Type B pancreatic cell (in vitro differentiated cells): Measurements from ENCODE around the gene RC3H2. TPM values are rescaled to one million over a fixed set of nuclear protein-coding genes. Genes with fewer than 3 reads are reported as not detected.
"Not testable (repeated sequence)": the region's sequence is repeated elsewhere in the genome, so short reads cannot be mapped to it uniquely, and the experiment has no call there.

ENCODE experiments used
- DNase-seq: peaks from one replicate; pipeline ENCODE4 v3.0.0; 2021; ENCODE audit warnings: mixed read lengths; ENCODE audit not compliant: unreplicated experiment; ENCODE audit errors: extremely low spot score
- H3K27ac Mint-ChIP-seq: 2 replicates; pipeline ENCODE4 v1.8.0; 2021; ENCODE audit warnings: mild to moderate bottlenecking, mixed read lengths
- H3K27me3 Mint-ChIP-seq: 2 replicates; pipeline ENCODE4 v1.8.0; 2021; ENCODE audit warnings: mixed read lengths
- H3K36me3 Mint-ChIP-seq: 2 replicates; pipeline ENCODE4 v1.8.0; 2021; ENCODE audit warnings: mixed read lengths
- H3K4me1 Mint-ChIP-seq: one replicate; pipeline ENCODE4 v1.8.0; 2021; ENCODE audit warnings: mixed read lengths; ENCODE audit not compliant: unreplicated experiment
- H3K4me3 Mint-ChIP-seq: 2 replicates; pipeline ENCODE4 v1.8.0; 2021; ENCODE audit warnings: mild to moderate bottlenecking, mixed read lengths
- H3K9me3 Mint-ChIP-seq: 2 replicates; pipeline ENCODE4 v1.8.0; 2021; ENCODE audit warnings: mixed read lengths
- total RNA-seq: library from RNA; stranded (reverse); gene quantifications from 2 replicates; pipeline ENCODE4 v1.2.1, GENCODE V29; 2021; ENCODE audit warnings: low replicate concordance
- TF ChIP-seq, protein P1 (sequence below): fragments of 200-600 bp; sonication (generic); conservative IDR thresholded peaks from 2 replicates; pipeline ENCODE4 v1.5.0; 2021; ENCODE audit warnings: antibody characterized with exemption, mild to moderate bottlenecking

RC3H2 gene
- total RNA-seq, 1 donor from 2014 or later, result 57.7 TPM

DNA sequence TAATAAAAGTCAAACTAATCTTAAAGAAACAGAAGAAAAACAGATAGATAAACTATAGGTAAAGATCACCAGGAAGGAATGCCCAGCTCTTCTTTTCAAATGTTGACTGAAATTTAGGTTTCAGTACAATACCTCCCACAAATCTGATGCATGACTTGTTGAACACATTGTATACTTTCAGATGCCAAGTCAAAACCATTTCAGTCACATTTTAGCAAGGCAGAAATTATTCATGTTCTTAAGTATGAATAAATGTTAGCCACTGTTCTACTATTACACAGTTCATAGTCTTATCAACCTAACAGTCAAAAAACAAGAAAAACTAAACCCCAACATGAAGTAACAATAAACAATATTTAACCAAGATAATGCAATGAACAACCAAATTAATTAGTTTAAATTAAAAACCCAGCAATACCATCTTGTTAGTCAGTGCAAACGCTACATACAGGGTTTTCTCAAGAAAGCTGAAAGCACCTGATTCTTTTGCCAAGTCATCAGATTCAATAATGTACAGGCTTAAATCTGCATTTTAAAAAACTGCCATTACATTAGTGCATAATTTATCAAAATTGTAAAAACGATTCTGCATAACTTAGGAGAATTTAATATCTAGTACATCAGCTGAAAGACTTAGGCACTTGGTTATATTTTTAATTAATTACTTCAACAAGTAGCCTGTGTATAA, 56.8 kb downstream of the RC3H2 start:
- Mint-ChIP-seq H3K27me3 (no peaks in the 10 kb centered on the region), H3K4me1 (no peaks in the 10 kb centered on the region), H3K36me3 (peaks cover 33% of the 10 kb centered on the region), H3K9me3 (no peaks in the 10 kb centered on the region), H3K27ac (no peak overlapping the region), H3K4me3 (no peak overlapping the region)
- no peak for DNase-seq
- TF ChIP-seq, protein P1, sequence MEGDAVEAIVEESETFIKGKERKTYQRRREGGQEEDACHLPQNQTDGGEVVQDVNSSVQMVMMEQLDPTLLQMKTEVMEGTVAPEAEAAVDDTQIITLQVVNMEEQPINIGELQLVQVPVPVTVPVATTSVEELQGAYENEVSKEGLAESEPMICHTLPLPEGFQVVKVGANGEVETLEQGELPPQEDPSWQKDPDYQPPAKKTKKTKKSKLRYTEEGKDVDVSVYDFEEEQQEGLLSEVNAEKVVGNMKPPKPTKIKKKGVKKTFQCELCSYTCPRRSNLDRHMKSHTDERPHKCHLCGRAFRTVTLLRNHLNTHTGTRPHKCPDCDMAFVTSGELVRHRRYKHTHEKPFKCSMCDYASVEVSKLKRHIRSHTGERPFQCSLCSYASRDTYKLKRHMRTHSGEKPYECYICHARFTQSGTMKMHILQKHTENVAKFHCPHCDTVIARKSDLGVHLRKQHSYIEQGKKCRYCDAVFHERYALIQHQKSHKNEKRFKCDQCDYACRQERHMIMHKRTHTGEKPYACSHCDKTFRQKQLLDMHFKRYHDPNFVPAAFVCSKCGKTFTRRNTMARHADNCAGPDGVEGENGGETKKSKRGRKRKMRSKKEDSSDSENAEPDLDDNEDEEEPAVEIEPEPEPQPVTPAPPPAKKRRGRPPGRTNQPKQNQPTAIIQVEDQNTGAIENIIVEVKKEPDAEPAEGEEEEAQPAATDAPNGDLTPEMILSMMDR, result no peak

DNA sequence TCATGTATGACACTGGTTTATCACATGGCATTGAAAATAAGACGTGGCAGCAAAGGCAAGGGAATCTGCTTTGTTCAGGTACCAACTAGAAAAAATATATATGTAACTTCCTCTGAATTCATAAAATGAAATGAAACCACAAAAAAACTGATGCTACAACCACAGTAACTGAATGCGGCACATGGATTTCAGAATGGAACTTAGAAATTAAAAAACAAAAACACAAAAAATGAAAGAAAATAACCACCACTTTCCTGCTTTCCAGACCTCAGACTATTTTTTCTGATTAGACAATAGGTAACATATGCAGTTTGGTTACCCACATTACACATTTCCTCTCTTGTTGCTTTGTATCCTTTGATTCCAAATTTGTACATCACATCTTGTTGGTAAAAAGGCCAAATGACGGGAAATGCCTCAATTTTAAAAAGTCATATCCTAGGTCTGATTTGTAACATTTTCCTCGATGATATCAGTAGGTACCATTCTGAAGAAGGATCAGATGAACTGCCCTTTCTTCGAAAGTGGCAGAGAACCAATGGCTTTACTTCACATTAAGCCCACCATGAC, 58.7 kb downstream of the RC3H2 start:
- TF ChIP-seq, protein P1, result no peak
- H3K9me3 Mint-ChIP-seq, result peaks cover 3% of the 10 kb centered on the region
- peaks cover 37% of the 10 kb centered on the region for H3K36me3 Mint-ChIP-seq
- no peak overlapping the region for H3K27ac Mint-ChIP-seq
- H3K27me3 Mint-ChIP-seq, result no peaks in the 10 kb centered on the region
- no peaks in the 10 kb centered on the region for H3K4me1 Mint-ChIP-seq
- H3K4me3 Mint-ChIP-seq, result no peak overlapping the region
- DNase-seq, result no peak

DNA sequence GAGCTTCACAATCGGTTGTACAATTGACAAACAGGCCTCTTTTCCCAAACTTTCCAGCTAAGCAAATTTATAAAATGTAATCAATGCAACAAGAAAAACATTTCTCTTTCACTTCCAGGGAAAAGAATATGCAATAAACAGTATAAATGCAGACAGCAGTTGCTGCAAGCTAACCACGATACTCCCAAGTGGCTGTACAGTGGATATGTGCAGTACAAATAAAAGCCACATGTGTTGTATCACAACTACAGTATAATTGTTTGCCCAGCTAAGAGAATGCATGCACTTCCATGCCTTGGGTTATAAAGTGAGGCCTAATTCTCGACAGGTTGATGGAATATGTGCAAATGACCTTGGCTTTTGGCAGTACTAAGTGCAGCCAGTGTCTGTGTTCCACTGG, 60.0 kb downstream of the RC3H2 start:
- no peak overlapping the region for H3K4me3 Mint-ChIP-seq
- no peaks in the 10 kb centered on the region for H3K27me3 Mint-ChIP-seq
- DNase-seq, result no peak
- TF ChIP-seq, protein P1, result no peak
- H3K36me3 Mint-ChIP-seq, result peaks cover 28% of the 10 kb centered on the region
- H3K4me1 Mint-ChIP-seq, result no peaks in the 10 kb centered on the region
- no peak overlapping the region for H3K27ac Mint-ChIP-seq
- peaks cover 3% of the 10 kb centered on the region for H3K9me3 Mint-ChIP-seq

DNA sequence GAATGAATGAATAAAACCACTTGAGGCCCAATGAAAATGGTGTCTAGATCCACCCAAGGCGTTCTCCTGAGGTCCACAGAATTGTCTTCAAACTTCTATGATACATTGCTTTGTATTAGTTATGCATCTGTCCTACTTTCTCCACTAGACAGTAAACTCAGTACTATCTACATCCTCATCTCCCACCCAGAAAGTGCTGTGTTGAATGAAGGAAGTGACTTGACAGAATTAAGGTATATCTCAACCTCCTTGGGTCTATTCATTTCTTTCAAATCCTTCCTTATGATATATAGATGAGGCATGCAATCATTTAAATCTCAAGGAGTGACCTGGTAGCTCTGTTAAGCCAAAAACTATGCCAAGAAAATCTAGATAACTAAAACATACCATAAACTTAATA, 61.0 kb downstream of the RC3H2 start:
- peaks cover 3% of the 10 kb centered on the region for H3K27me3 Mint-ChIP-seq
- H3K4me3 Mint-ChIP-seq, result no peak overlapping the region
- H3K36me3 Mint-ChIP-seq, result peaks cover 24% of the 10 kb centered on the region
- no peak for DNase-seq
- H3K4me1 Mint-ChIP-seq, result no peaks in the 10 kb centered on the region
- H3K9me3 Mint-ChIP-seq, result peaks cover 10% of the 10 kb centered on the region
- TF ChIP-seq, protein P1, result no peak
- H3K27ac Mint-ChIP-seq, result no peak overlapping the region

DNA sequence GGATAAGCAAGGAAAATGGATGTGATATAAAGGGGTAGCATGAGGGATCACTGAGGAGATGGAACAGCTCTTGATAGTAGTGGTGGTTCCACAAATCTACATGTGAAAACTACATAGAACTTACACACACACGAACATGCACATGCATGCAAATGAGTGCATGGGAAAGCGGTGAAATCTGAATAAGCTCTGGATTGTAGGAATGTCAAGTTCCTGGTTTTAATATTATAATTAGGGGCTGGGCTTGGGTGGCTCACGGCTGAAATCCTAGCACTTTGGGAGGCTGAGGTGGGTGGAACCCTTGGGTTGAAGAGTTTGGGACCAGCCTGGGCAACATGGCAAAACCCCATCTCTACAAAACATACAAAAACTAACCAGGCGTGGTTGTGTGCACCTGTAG, 63.7 kb downstream of the RC3H2 start:
- Mint-ChIP-seq H3K27me3 (peaks cover 3% of the 10 kb centered on the region), H3K27ac (no peak overlapping the region), H3K9me3 (peaks cover 10% of the 10 kb centered on the region), H3K36me3 (peaks cover 17% of the 10 kb centered on the region), H3K4me3 (no peak overlapping the region), H3K4me1 (no peaks in the 10 kb centered on the region)
- TF ChIP-seq, protein P1, result no peak
- DNase-seq, result no peak

DNA sequence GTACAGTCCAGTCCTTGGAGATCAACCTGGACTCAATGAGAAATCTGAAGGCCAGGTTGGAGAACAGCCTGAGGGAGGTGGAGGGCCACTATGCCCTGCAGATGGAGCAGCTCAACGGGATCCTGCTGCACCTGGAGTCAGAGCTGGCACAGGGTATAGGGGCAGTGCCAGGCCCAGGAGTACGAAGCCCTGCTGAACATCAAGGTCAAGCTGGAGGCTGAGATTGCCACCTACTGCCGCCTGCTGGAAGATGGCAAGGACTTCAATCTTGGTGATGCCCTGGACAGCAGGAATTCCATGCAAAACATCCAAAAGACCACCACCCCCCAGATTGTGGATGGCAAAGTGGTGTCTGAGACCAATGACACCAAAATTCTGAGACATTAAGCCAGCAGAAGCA, 66.7 kb downstream of the RC3H2 start:
- not testable (repeated sequence) for DNase-seq, H3K36me3 Mint-ChIP-seq, H3K4me1 Mint-ChIP-seq, H3K27ac Mint-ChIP-seq, H3K27me3 Mint-ChIP-seq, H3K4me3 Mint-ChIP-seq
- peaks cover 10% of the 10 kb centered on the region for H3K9me3 Mint-ChIP-seq
